Large intestine (tissue), 3 donors: ENCODE data around the gene CDV3. TPM values are rescaled to one million over a fixed set of nuclear protein-coding genes. Genes with fewer than 3 reads are reported as not detected.

Experiments
- DNase-seq, 2 donors: peaks; one replicate each; pipeline versions ENCODE4 v3.0.0 to v3.0.0-alpha.2; 2013
- H3K27ac ChIP-seq: one replicate; pipeline ENCODE4 v1.5.1; 2013; ENCODE audit warnings: low read length
- H3K27me3 ChIP-seq: 2 replicates; pipeline ENCODE4 v1.6.1; 2013; ENCODE audit warnings: low read length; ENCODE audit not compliant: control insufficient read depth, insufficient read depth
- H3K36me3 ChIP-seq: 2 replicates; pipeline ENCODE4 v1.6.1; 2013; ENCODE audit warnings: low read length; ENCODE audit not compliant: control insufficient read depth, insufficient read depth
- H3K4me1 ChIP-seq: one replicate; pipeline ENCODE4 v1.6.1; 2013; ENCODE audit warnings: low read length; ENCODE audit not compliant: control insufficient read depth, insufficient read depth
- H3K4me3 ChIP-seq: one replicate; pipeline ENCODE4 v1.5.1; 2013; ENCODE audit warnings: low read length
- H3K9me3 ChIP-seq: one replicate; pipeline ENCODE4 v1.6.1; 2013; ENCODE audit warnings: mild to moderate bottlenecking, low read depth, low read length, moderate library complexity; ENCODE audit not compliant: control insufficient read depth
- WGBS: methylation state at CpG from one replicate; pipeline ENCODE4 v1.1.5; 2013; ENCODE audit warnings: low lambda C conversion rate; ENCODE audit not compliant: insufficient coverage; 5-methylcytosine and 5-hydroxymethylcytosine counted together
- polyA plus RNA-seq: library from polyadenylated mRNA; unstranded; fragments of 120-200 nt; gene quantifications from one replicate; pipeline ENCODE4 v1.2.1, GENCODE V29; 2013

CDV3 gene
- polyA plus RNA-seq, 1 donor = 117 TPM

GRCh38 chr3:133599280-133599679, 25.8 kb downstream of the CDV3 start:
- peaks cover 7% of the 10 kb centered on the region for H3K36me3 ChIP-seq

GRCh38 chr3:133600572-133601081, 27.1 kb downstream of the CDV3 start:
- H3K27me3 ChIP-seq = no peaks in the 10 kb centered on the region
- no peak for DNase-seq
- no peak overlapping the region for H3K4me3 ChIP-seq
- peaks cover 12% of the 10 kb centered on the region for H3K36me3 ChIP-seq
- no peaks in the 10 kb centered on the region for H3K9me3 ChIP-seq
- H3K27ac ChIP-seq = no peak overlapping the region
- H3K4me1 ChIP-seq = no peaks in the 10 kb centered on the region
- 86% methylated on average over 1 of the region's 1 CpG for WGBS

More at GRCh38 chr3:133599280-133599679, 25.8 kb downstream of the CDV3 start:
- no peaks in the 10 kb centered on the region for H3K4me1 ChIP-seq
- WGBS = no CpG with 5 or more reads among the region's 2 CpGs
- no peaks in the 10 kb centered on the region for H3K9me3 ChIP-seq
- H3K27ac ChIP-seq = no peak overlapping the region
- H3K27me3 ChIP-seq = no peaks in the 10 kb centered on the region
- no peak for DNase-seq
- no peak overlapping the region for H3K4me3 ChIP-seq

GRCh38 chr3:133606342-133606741, 32.9 kb downstream of the CDV3 start:
- peaks cover 35% of the 10 kb centered on the region for H3K36me3 ChIP-seq
- WGBS = 80% methylated on average over 1 of the region's 1 CpG
- peak in 1 of 2 donors; percentile 24 for DNase-seq

GRCh38 chr3:133606902-133607301, 33.4 kb downstream of the CDV3 start:
- no peaks in the 10 kb centered on the region for H3K27me3 ChIP-seq
- H3K36me3 ChIP-seq = peaks cover 40% of the 10 kb centered on the region
- 100% methylated on average over 2 of the region's 4 CpGs for WGBS
- no peaks in the 10 kb centered on the region for H3K4me1 ChIP-seq
- DNase-seq = no peak
- no peak overlapping the region for H3K27ac ChIP-seq
- H3K9me3 ChIP-seq = no peaks in the 10 kb centered on the region
- H3K4me3 ChIP-seq = no peak overlapping the region

More at GRCh38 chr3:133606342-133606741, 32.9 kb downstream of the CDV3 start:
- no peak overlapping the region for H3K27ac ChIP-seq
- H3K9me3 ChIP-seq = no peaks in the 10 kb centered on the region
- no peak overlapping the region for H3K4me3 ChIP-seq
- no peaks in the 10 kb centered on the region for H3K27me3 ChIP-seq
- no peaks in the 10 kb centered on the region for H3K4me1 ChIP-seq

GRCh38 chr3:133607816-133608215, 34.3 kb downstream of the CDV3 start:
- H3K27me3 ChIP-seq = no peaks in the 10 kb centered on the region
- no peaks in the 10 kb centered on the region for H3K4me1 ChIP-seq
- H3K4me3 ChIP-seq = no peak overlapping the region
- peaks cover 40% of the 10 kb centered on the region for H3K36me3 ChIP-seq
- WGBS = no CpG with 5 or more reads among the region's 1 CpG
- H3K27ac ChIP-seq = no peak overlapping the region
- DNase-seq = no peak
- no peaks in the 10 kb centered on the region for H3K9me3 ChIP-seq

- Histone ChIP-seq H3K27me3 (no peaks in the 10 kb centered on the region), H3K4me3 (no peak overlapping the region), H3K9me3 (no peaks in the 10 kb centered on the region), H3K4me1 (no peaks in the 10 kb centered on the region), H3K36me3 (peaks cover 40% of the 10 kb centered on the region), H3K27ac (no peak overlapping the region)
- DNase-seq = no peak
- WGBS = 100% methylated on average over 1 of the region's 2 CpGs
Observed at GRCh38 chr3:133608388-133608787, 34.9 kb downstream of the CDV3 start.

- H3K27me3 ChIP-seq = no peaks in the 10 kb centered on the region
Observed at GRCh38 chr3:133610031-133610430, 36.5 kb downstream of the CDV3 start.

GRCh38 chr3:133611534-133611933, 38.0 kb downstream of the CDV3 start:
- WGBS = 100% methylated on average over 2 of the region's 2 CpGs
- Histone ChIP-seq H3K4me3 (no peak overlapping the region), H3K4me1 (no peaks in the 10 kb centered on the region), H3K9me3 (no peaks in the 10 kb centered on the region), H3K27ac (no peak overlapping the region), H3K27me3 (no peaks in the 10 kb centered on the region), H3K36me3 (peaks cover 47% of the 10 kb centered on the region)
- DNase-seq = no peak

More at GRCh38 chr3:133610031-133610430, 36.5 kb downstream of the CDV3 start:
- Histone ChIP-seq H3K9me3 (no peaks in the 10 kb centered on the region), H3K27ac (no peak overlapping the region), H3K4me1 (no peaks in the 10 kb centered on the region), H3K4me3 (no peak overlapping the region), H3K36me3 (peaks cover 39% of the 10 kb centered on the region)
- DNase-seq = no peak

- DNase-seq = no peak
- WGBS = no CpG with 5 or more reads among the region's 13 CpGs
- Histone ChIP-seq H3K27ac (no peak overlapping the region), H3K4me3 (no peak overlapping the region), H3K9me3 (no peaks in the 10 kb centered on the region), H3K4me1 (no peaks in the 10 kb centered on the region), H3K27me3 (no peaks in the 10 kb centered on the region), H3K36me3 (peaks cover 53% of the 10 kb centered on the region)
Observed at GRCh38 chr3:133620066-133620784, 46.7 kb downstream of the CDV3 start.

- H3K36me3 ChIP-seq = peaks cover 46% of the 10 kb centered on the region
- no peak for DNase-seq
Observed at GRCh38 chr3:133627789-133628188, 54.3 kb downstream of the CDV3 start.

GRCh38 chr3:133629146-133629545, 55.7 kb downstream of the CDV3 start:
- WGBS = 83% methylated on average over 1 of the region's 2 CpGs
- no peak for DNase-seq
- Histone ChIP-seq H3K27ac (no peak overlapping the region), H3K4me1 (no peaks in the 10 kb centered on the region), H3K4me3 (no peak overlapping the region), H3K27me3 (no peaks in the 10 kb centered on the region), H3K9me3 (no peaks in the 10 kb centered on the region), H3K36me3 (peaks cover 46% of the 10 kb centered on the region)

More at GRCh38 chr3:133627789-133628188, 54.3 kb downstream of the CDV3 start:
- no peak overlapping the region for H3K4me3 ChIP-seq
- no peaks in the 10 kb centered on the region for H3K9me3 ChIP-seq
- no peaks in the 10 kb centered on the region for H3K4me1 ChIP-seq
- no peaks in the 10 kb centered on the region for H3K27me3 ChIP-seq
- no peak overlapping the region for H3K27ac ChIP-seq
